ENCODE measurements around the gene CRK.

Gene CRK

DNA sequence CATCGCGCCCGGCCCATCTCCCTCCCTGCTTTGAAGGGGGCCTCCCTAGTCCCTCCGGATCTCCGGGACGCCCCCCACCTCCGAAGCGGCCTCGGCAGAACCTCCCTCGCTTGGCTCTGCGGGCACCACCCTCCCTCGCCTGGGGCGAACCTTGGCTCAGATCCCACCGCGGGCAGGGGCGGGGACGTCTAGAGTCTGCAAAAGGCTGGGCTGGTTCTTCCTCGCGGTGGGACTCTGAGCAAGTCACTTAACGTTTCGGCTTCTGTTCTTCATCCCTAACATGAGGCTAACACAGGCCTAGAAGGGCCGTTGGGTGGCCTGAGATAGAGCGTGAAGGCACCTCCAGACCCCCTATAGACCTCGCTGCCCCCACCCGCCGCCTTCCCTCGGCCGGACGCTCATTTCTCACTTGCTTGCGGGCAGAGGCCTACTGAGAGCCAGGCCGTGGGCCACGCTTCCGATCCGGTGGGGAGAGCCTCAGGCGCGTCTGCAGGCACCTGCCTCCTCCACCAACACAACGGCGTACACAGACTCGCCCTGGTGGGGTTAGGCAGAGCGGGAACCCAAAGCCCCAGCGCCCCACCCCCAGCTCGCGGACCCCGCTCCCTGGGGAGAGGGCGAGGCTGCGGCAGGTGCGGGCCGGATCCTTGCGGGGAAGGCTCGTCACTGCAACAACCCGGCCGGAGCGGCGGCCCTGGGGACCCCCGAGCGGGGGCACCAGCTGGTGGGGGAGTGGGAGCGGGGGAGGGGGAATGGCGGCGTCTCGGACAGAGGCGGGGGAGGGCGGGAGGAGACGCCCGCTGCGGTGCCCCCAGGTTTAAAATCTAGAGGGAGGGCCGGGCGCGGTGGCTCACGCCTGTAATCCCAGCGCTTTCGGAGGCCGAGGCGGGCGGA is 31.0 kb upstream of the CRK start:
- DNase-seq (ENCODE audit: low read depth) = peak; percentile 74

DNA sequence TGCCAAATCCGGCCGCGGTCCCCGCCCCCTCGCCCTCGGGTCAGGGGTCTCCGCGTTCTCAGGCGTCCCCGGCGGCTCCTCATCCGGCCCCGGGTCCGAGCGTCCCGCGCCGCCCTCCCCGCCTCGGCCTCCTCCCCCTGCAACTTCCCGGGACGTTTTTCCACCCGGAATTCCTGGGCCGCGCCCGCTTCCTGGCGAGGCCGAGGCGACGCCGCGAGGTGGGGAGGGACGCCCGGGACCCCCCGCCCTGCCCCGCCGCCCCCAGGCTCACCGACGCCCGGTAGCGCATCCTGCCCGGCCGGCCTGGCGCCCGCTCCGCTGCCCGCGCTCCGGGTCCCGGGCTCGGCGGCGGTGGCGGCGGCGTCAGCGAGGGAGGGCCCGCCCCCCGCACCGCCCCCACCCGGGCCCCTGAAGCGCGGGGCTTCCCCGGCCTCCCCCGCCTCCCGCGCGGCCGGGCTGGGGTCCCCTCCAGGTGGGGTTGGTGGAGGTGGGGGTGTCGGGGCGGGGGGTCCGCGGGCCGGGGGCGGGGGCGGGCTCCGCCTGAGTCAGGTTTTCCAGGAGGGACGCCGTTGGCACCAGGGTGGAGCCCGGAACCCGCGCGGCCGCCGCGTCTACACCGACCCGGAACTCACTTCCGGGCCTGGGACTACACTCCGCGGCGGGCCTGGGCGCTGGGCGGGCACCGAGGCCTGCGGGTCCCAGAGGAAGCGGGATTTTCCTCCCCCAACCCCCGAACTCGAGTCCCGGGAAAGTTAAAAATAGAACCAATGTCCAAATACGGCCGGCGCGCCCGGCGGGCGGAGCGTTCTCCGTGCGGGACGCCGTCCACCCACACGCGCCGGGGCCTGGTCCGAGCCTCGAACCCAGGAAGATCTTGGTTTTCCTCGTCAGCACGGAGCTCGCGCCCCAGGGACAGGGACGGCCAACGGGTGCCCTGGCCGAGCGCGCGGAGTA is 29.7 kb upstream of the CRK start:
- peak; percentile 54 for DNase-seq (ENCODE audit: low read depth)

DNA sequence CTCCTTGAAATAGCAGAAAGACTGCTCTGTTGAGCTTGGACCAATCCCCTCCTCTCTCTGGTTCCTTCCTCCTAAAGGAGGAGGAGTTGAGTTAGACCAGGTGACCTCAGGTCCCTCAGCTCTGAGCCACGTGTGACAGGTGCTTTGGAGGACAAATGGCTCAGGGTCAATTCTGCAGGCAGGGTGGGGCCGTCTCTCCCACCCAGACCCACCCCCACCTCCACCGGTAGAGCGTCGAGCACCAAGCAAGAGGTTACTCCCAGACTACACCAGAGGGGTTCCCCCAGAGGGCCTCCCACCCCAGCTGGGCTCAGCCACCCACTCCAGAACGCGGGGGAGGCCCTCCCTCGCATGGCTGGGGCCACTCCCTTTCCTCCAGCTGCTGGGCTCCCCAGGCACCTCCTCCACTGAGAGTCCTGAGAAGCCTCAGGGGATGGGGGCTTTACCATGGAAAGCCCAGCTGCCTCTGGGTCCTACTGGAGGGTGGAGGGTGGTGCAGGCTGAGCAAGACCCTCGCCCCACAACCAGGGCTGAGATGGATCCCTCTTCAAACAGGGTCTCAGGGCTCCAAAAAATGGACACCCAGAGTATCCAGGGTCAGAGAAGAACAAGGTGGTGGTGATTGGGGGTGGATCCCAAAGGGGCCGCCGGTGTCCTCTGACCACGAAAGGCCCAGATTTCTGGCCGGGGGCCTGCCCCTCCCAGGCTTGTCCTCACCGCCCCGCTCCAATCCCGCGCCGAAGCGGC is 28.8 kb upstream of the CRK start:
- peak; percentile 48 for DNase-seq (ENCODE audit: low read depth)

DNA sequence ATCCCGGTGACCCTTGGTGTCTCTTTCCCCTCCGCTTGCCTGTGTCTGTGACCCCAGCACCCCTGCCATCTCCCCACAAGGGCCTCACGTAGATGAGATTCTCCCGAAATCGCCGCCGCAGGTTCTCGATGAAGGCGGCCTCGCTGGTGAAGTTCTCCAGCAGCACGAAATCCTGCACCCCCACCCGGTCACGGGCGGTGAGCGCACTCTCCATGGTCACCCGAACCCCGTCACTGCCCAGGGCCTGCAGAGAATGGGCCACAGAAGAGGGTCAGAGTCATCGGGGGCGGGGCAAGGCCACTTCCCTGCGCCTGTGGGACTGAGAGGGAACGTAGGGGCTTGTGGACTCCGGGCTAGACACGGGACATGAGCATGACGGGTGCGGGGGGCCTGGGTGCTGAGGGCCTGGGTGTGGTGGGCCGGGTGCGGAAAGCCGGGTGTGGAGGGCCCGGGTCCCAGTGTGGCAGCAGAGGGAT is 28.1 kb upstream of the CRK start:
- DNase-seq (ENCODE audit: low read depth) = no peak

DNA sequence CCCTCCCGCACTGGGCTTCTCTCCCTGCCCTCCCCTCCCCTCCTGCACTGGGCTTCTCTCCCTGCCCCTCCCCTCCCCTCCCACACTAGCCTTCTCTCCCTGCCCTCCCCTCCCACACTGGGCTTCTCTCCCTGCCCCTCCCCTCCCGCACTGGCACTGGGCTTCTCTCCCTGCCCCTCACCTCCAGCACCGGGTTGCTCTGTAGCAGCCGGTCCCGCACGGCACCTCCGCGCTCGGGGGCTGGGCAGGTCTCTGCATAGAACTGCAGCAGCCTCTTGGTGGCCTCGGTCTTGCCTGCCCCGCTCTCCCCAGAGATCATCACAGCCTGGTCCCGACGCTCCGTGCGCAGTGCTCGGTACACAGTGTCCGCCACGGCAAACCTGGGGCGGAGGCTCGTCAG is 26.6 kb upstream of the CRK start:
- no peak for DNase-seq (ENCODE audit: low read depth)

DNA sequence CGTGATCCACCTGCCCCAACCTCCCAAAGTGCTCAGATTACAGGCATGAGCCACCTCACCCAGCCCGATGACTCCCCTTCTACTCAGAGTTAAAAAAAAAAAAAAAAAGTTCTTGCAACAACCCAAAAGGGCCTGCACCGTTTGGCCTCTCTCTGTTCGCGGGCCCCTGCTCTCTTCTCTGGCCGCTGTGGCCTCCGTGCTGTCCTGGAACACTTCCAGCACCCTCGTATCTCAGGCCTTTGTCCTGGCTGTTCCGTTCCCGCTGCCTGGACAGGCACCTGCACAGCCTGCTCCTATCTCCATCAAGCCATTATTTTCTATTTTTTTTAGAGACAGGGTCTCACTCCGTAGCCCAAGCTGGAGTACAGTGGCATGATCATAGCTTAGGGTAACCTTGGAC is 25.7 kb upstream of the CRK start:
- no peak for DNase-seq (ENCODE audit: low read depth)

DNA sequence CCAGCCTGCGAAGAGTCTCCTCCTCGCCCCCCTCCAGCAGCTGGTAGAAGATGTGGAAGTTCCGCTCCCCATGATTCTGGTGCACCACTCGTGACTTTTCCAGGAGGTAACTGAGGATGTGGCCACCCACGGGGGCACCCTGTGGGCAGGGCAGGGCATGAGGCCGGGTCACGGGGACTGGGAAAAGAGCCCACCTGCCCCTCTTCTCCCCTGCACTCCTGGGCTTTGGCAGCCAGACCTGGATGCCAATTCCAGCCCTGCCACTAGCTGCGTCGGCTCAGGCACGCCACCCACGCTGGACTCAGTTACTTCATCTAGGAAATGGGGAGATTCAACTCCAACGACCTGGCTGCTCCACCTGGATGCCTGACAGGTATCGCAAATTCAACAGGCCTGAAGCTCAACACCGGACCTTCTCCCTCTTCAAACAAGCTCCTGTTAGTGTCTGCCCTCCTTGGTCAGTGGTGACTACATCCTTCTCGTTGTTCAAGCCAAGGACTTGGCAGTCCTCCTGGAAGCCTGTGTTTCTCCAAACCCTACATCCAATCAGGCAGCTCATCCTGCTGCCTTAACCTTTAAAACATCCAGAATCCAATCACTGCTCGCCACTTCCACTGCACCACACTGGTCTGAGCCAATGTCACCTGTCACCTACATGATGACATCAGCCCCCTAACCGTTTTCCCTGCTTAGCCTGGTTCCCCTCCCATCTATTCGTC is 24.9 kb upstream of the CRK start:
- no peak for DNase-seq (ENCODE audit: low read depth)

DNA sequence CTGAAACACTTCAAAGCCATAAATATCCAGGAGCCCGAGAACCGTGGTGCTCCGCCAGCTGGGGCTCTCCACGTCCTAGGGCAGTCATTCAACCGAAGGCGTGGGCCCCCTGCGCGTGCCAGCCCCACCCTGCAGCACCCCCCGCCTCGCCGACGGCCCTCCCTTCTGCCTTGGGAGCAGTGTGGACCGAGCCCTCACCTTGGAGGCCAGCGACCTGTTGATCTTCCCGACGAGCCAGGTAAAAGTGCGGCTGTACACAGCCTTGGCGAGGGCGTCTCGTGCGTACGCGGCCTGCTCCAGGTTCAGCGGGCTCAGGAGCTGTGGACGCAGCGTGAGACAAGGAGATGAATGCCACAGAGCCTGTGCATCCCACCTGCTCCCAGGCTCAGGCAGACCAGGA is 22.4 kb upstream of the CRK start:
- DNase-seq (ENCODE audit: low read depth) = no peak

DNA sequence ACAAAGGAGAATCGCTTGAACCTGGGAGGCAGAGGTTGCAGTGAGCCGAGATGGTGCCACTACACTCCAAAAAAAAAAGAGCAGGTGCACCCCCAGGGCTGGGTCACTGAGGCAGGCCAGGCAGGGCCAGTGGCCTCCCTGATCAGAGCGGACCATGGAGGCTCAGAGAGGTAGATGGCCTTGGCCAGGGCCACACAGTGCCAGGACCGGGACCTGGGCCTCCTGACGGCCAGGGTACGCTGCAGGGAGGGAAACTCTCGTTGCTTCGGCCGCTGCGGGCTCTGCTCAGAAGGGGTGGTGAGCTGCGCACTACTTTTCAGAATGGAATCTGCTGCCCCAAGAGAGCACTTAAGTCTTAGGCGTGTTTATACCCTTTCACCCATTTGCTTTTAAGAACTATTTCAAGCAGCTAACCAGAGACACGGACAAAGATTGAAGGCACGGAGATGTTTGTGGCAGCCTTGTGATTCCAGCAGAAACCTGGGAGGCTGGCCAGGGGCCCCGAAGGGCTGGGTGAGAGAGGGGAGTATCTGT is 19.4 kb upstream of the CRK start:
- DNase-seq (ENCODE audit: low read depth) = no peak

DNA sequence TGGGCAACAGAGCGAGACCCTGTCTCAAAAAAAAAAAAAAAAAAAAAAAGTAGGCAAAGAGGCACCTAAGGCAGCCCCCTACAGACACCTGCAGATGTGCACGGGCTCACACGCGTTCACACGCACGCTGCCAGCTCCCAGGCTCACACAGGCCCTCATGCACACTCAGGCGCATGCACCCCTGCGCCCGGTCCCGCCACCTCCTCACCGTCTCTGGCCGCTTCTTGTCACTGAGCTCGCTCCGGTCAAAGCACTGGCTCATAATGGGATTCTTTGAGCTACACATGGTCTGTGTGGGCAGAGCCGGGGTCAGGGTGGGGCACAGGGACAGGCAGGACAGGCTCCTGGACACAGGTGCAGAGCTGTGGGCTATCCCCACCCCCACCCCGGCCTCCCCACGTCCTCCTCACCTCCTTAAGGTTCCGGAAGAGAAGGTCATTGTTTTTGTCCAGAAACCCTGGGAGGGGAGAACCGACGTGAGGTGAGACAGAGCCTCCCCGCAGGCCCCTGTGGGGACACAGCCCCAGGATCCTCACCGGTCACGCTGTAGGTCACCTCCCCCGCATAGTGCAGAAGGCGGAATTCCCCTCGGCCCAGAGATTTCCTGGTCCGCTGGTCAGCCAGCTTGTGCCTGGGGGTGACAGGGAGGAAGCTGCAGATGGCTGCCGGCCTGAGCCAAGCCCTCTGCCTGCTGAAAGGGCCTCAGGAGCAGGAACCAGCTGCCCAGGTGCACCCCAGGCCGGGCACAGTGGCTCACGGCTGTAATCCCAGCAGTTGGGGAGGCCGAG is 18.6 kb upstream of the CRK start:
- DNase-seq (ENCODE audit: low read depth) = no peak

DNA sequence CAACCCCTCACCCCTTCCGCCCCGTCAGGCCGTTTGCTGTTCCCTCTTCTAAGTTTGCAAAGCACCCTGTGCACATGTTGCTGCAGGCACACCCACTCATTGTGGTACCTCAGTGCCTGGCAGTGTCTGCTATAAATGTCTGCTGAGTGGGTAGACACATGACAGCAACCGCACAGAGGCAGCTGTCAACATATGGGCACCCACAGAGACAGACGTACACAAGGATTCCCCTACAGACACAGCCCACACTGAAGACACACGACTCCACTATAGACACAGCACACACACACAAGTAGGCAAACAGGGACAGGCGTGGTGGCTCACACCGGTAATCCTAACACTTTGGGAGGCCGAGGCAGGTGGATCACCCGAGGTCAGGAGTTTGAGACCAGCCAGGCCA is 17.8 kb upstream of the CRK start:
- DNase-seq (ENCODE audit: low read depth) = no peak

DNA sequence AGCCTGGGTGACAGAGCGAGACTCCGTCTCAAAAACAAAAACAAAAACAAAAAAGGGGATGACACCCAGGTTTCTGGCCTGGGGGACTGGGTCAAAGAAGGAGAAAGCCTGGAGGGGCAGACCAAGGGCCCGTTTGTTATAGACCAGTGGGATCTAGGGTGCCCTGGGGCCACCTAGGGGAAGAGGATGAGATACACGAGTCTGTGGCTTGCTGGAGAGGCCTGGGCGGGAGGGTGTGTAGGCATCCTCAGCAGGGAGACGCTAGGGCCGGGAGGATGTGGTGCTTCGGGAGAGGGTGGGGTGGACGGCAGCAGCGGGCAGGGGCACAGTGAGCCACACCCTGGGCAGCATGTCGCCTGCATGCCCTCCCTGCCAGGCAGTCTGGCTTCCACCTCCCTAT is 17.1 kb upstream of the CRK start:
- DNase-seq (ENCODE audit: low read depth) = no peak

DNA sequence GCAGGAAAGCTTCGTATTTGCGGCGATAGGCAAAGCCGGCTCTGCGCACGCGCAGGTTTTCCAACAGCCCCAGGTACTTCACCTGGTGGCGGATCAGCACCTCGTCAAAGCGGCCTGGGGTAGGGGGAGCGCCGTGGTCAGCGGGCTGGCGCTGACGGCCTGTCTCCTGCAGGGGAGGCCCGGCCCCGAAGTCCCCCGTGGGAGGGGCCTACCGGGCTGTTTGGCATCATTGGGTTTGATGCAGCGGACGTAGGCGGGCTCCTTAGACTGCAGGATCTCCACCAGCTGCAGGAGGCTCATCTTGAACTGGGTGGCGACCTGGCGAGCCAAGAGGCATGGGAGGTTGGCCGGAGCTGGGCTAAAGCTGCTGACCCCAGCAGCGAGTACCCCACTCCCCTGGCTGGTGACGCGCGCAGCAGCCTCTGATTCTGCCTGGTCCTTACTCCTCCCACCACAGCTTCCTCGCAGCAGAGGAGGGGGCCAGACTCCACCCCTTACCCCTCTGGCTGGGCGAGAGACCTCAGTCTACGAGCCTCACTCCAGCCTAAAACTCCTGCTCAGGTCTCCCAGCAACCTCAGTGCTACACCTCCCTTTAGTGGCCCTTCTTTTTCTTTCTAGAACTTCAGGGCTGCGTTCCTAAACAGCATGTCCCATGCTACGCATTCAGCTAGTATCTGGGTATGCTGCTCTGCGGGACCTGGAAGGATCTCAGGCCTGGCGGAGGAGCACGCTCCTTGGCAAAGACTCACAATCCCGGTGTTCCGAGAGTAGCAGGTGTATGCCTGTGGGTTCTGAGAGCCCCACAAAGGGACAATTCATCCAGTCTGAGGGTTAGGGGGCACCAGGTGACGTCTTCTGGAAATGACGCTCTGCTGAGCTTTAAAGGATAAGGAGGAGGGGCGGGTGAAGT is 16.1 kb upstream of the CRK start:
- DNase-seq (ENCODE audit: low read depth) = no peak

DNA sequence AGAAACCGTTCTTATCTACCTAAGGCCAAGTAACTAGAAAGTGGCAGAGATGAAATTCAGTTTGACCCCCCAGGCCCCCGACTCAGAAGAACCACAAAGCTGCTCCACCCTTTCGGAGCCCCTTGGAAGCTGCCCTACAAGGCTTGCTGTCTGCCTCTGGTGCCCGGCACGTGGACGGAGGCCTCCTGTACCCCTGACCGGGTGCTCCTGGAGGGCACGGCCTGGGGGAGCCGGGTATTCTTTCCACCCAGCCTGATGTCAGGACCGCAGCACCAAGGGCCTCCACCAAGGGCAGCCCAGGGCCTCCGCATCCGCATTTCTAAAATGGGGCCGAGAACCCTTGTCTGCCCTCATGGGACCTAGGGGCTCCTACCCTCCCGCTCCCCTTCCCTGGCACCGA is 15.5 kb upstream of the CRK start:
- no peak for DNase-seq (ENCODE audit: low read depth)

DNA sequence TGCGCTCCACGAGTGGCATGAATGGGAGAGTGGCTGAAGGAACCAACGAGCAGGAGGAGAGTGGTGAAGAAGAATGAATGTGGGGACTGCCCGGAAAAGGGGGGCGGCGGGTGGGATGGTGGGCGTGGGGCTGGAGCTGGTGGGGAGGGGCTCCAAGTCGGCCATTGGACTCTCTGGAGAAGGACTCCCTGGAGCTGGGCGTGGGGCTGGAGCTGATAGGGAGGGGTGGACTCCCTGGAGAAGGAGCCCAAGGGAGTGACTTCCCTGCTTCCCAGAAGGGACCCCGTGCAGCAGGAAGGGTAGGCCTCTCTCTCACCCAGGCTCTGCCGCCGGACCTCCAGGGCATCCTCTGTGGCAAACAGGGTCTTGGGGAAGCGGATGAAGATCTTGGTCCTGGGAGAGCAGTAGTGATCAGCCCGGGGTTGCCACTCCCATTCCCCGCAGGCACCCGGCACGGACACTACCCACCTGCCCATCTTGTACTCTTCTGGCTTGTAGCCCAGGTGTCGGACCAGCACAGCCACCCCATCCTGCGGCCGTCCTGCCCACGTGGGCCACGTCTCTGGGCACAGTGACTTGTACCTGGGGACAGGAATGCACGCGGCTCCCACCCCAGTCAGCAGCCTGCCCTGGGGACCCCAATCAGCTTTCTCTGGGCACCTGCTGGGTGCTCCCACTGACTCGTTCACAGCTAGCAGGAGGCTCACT is 14.9 kb upstream of the CRK start:
- DNase-seq (ENCODE audit: low read depth) = no peak

DNA sequence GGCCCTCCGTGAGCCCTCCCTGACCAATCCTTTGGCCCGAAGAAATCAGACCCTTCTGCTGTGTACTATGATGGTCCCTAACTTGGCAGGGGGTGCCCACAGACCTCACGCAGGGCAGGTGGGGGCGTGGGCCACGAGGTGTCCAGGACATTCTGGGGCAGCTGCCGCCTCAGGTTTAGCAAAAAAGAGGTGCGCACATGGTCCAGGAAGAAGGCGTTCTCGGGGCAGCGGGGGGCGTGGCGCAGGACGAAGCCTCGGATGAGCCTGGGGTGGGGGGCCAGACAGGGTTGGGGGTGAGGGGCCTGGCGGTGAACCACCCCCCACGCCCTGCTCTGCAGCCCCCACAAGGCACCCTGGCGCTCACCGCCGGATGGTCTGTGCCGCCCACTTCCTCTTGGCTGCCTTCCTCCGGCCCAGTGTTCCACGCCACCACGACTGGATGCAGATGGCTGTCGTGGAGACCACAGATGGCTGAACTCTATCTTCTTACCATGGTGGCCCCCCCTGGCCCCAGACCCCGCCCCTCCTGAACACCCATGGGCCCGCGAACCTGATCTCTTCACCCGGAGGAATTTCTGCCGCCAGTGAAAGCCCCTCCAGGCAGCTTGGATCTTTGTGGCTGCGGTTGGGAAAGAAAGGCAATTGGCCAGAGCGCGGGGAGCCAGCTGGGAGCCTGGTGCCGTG is 14.2 kb upstream of the CRK start:
- DNase-seq (ENCODE audit: low read depth) = no peak

DNA sequence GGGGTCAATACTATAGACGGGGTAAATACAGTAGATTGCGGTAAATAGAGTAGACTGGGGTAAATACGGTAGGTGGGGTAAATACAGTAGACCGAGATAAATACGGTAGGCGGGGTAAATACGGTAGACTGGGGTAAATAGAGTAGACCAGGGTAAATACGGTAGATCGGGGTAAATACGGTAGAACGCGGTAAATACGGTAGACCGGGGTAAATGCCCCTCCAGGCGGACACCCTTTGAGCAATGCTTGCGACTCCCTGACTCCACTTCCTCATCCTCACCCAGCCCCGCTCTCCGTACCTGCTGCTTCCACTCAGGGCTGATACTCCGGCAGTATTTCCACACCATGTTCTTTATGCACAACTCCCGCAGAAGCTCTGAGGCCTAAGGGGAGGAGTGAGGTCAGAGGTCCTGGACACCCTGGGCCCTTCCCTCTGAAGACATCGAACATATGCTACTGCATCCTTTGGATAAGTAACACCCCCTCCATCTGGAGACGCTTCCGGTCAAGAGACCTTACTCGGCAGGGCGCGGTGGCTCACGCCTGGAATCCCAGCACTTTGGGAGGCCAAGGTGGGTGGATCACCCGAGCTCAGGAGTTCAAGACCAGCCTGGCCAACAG is 13.3 kb upstream of the CRK start:
- DNase-seq (ENCODE audit: low read depth) = no peak

Measured in T follicular helper cell (primary cell).